OCI-LY3 (cell line): ENCODE data around the gene EXTL1.

Experiments
- H2AFZ ChIP-seq: fragments of 200-600, 300-600 bp; shearing (Covaris generic); 2 replicates; pipeline ENCODE4 v1.6.0; 2014; ENCODE audit warnings: antibody characterized with exemption, low read depth, low read length
- H3K27ac ChIP-seq: fragments of 200-600, 300-600 bp; sonication (generic); 2 replicates; pipeline ENCODE4 v1.5.1; 2014; ENCODE audit warnings: mild to moderate bottlenecking, low read length, moderate library complexity, mixed read lengths
- H3K27me3 ChIP-seq: fragments of 200-600, 300-600 bp; sonication (generic); 2 replicates; pipeline ENCODE4 v1.6.1; 2014; ENCODE audit warnings: low read depth, low read length, mixed read lengths
- H3K36me3 ChIP-seq: fragments of 200-600, 300-600 bp; sonication (generic); replicated peaks from 2 replicates; pipeline ENCODE3; 2014; ENCODE audit warnings: low read depth, low read length, mixed read lengths
- H3K4me1 ChIP-seq: fragments of 300-600, 200-600 bp; sonication (generic); 2 replicates; pipeline ENCODE4 v1.6.1; 2014; ENCODE audit warnings: low read length, mixed read lengths
- H3K4me2 ChIP-seq: fragments of 200-600, 300-600 bp; sonication (generic); 2 replicates; pipeline ENCODE4 v1.6.1; 2014; ENCODE audit warnings: low read length, mixed read lengths
- H3K4me3 ChIP-seq: fragments of 300-600, 200-600 bp; sonication (generic); 2 replicates; pipeline ENCODE4 v1.5.1; 2014; ENCODE audit warnings: antibody characterized with exemption, mild to moderate bottlenecking, low read length, moderate library complexity
- H3K79me2 ChIP-seq: fragments of 300-600, 200-600 bp; shearing (Covaris generic); 2 replicates; pipeline ENCODE4 v1.6.1; 2014; ENCODE audit warnings: mild to moderate bottlenecking, low read length, mixed read lengths
- H3K9ac ChIP-seq: fragments of 300-600, 200-600 bp; shearing (Covaris generic); 2 replicates; pipeline ENCODE4 v1.6.0; 2014; ENCODE audit warnings: mild to moderate bottlenecking, low read length, moderate library complexity
- H3K9me3 ChIP-seq: fragments of 200-600, 300-600 bp; shearing (Covaris generic); 2 replicates; pipeline ENCODE4 v1.6.1; 2014; ENCODE audit warnings: low read length, mixed read lengths; ENCODE audit not compliant: insufficient read depth
- H4K20me1 ChIP-seq: fragments of 200-600, 300-600 bp; sonication (generic); 2 replicates; pipeline ENCODE4 v1.6.1; 2016; ENCODE audit warnings: low read length, mixed read lengths; ENCODE audit not compliant: insufficient read depth
- CTCF ChIP-seq: fragments of 200-600, 300-600 bp; sonication (generic); IDR thresholded peaks from 2 replicates; pipeline ENCODE4 v1.5.1; 2014; ENCODE audit warnings: antibody characterized with exemption, low read length, low read depth
- EZH2phosphoT487 ChIP-seq: fragments of 200-600 bp; shearing (Covaris generic); IDR thresholded peaks from 2 replicates; pipeline ENCODE4 v1.6.1; 2018; ENCODE audit warnings: antibody characterized with exemption, mixed run types, low read depth

EXTL1 gene

GRCh38 chr1:26034504-26035202 lies 13.1 kb downstream of the EXTL1 start:
- Histone ChIP-seq H3K27me3 (no peaks in the 10 kb centered on the region), H3K36me3 (no peaks in the 10 kb centered on the region), H3K27ac (no peak overlapping the region), H3K4me1 (no peaks in the 10 kb centered on the region), H2AFZ (peak overlapping the region; percentile 92), H3K9ac (peak overlapping the region; percentile 58), H3K4me2 (peak overlapping the region; percentile 98), H3K9me3 (no peaks in the 10 kb centered on the region), H3K4me3 (peak overlapping the region; percentile 100), H3K79me2 (no peaks in the 10 kb centered on the region), H4K20me1 (no peaks in the 10 kb centered on the region)
- TF ChIP-seq CTCF (no peak), EZH2phosphoT487 (no peak)

GRCh38 chr1:26035203-26035958 lies 13.8 kb downstream of the EXTL1 start:
- no peaks in the 10 kb centered on the region for H3K4me1 ChIP-seq
- H3K36me3 ChIP-seq = no peaks in the 10 kb centered on the region
- no peaks in the 10 kb centered on the region for H3K27me3 ChIP-seq
- no peaks in the 10 kb centered on the region for H4K20me1 ChIP-seq
- H3K79me2 ChIP-seq = no peaks in the 10 kb centered on the region
- H2AFZ ChIP-seq = peak overlapping the region; percentile 99
- H3K9ac ChIP-seq = peak overlapping the region; percentile 77
- H3K27ac ChIP-seq = no peak overlapping the region
- H3K4me2 ChIP-seq = peak overlapping the region; percentile 98
- H3K9me3 ChIP-seq = no peaks in the 10 kb centered on the region
- no peak for TF ChIP-seq CTCF
- TF ChIP-seq EZH2phosphoT487 = no peak
- peak overlapping the region; percentile 100 for H3K4me3 ChIP-seq

GRCh38 chr1:26035959-26036755 lies 14.6 kb downstream of the EXTL1 start:
- Histone ChIP-seq H3K4me1 (no peaks in the 10 kb centered on the region), H3K9ac (peak overlapping the region; percentile 77), H3K27me3 (no peaks in the 10 kb centered on the region)

More at GRCh38 chr1:26035959-26036755, 14.6 kb downstream of the EXTL1 start:
- Histone ChIP-seq H3K4me3 (peak overlapping the region; percentile 100), H3K27ac (no peak overlapping the region), H3K36me3 (no peaks in the 10 kb centered on the region), H3K9me3 (no peaks in the 10 kb centered on the region), H2AFZ (peak overlapping the region; percentile 99), H3K4me2 (peak overlapping the region; percentile 98), H3K79me2 (no peaks in the 10 kb centered on the region), H4K20me1 (no peaks in the 10 kb centered on the region)
- TF ChIP-seq CTCF (peak; percentile 73), EZH2phosphoT487 (no peak)
